Smooth muscle cell (in vitro differentiated cells): ENCODE measurements around the gene MADCAM1. TPM values are rescaled to one million over a fixed set of nuclear protein-coding genes. Genes with fewer than 3 reads are reported as not detected.

Source experiments
- DNase-seq: peaks from one replicate; lab custom pipeline; 2025; ENCODE audit not compliant: unreplicated experiment; lab: John Stamatoyannopoulos, UW
- H2AFZ ChIP-seq: fragments of 200-600 bp; sonication (generic); 2 replicates; pipeline ENCODE4 v1.6.0; 2016; ENCODE audit warnings: antibody characterized with exemption, low read depth, mild to moderate bottlenecking
- H3F3A ChIP-seq: fragments of 200-600 bp; sonication (generic); 2 replicates; pipeline ENCODE4 v1.6.0; 2017; ENCODE audit warnings: antibody characterized with exemption, low read depth
- H3K27ac ChIP-seq: fragments of 200-600 bp; sonication (generic); 2 replicates; pipeline ENCODE4 v1.5.1; 2016; ENCODE audit warnings: low read depth, mild to moderate bottlenecking
- H3K27me3 ChIP-seq: fragments of 200-600 bp; sonication (generic); 2 replicates; pipeline ENCODE4 v1.6.1; 2016; ENCODE audit warnings: low read depth, mild to moderate bottlenecking
- H3K36me3 ChIP-seq: fragments of 200-600 bp; sonication (generic); 2 replicates; pipeline ENCODE4 v1.5.1; 2016; ENCODE audit warnings: low read depth
- H3K4me1 ChIP-seq: fragments of 200-600 bp; sonication (generic); 2 replicates; pipeline ENCODE4 v1.5.1; 2016; ENCODE audit warnings: low read depth
- H3K4me2 ChIP-seq: fragments of 200-600 bp; sonication (generic); 2 replicates; pipeline ENCODE4 v1.6.0; 2016; ENCODE audit warnings: mild to moderate bottlenecking
- H3K4me3 ChIP-seq: fragments of 200-600 bp; sonication (generic); 2 replicates; pipeline ENCODE4 v1.5.1; 2016; ENCODE audit warnings: mild to moderate bottlenecking
- H3K79me2 ChIP-seq: fragments of 200-600 bp; sonication (generic); 2 replicates; pipeline ENCODE4 v1.6.0; 2016; ENCODE audit warnings: low read depth, mild to moderate bottlenecking
- H3K9ac ChIP-seq: fragments of 200-600 bp; sonication (generic); 2 replicates; pipeline ENCODE4 v1.6.0; 2016; ENCODE audit warnings: low read depth
- H3K9me3 ChIP-seq: fragments of 200-600 bp; sonication (generic); replicated peaks from 2 replicates; pipeline ENCODE4 v1.5.1; 2016; ENCODE audit warnings: low read depth
- H4K20me1 ChIP-seq: fragments of 200-600 bp; sonication (generic); 2 replicates; pipeline ENCODE4 v1.6.0; 2016; ENCODE audit warnings: low read depth
- CTCF ChIP-seq: fragments of 200-600 bp; sonication (generic); IDR thresholded peaks from 2 replicates; pipeline ENCODE4 v1.5.1; 2017; ENCODE audit warnings: borderline replicate concordance, mild to moderate bottlenecking, antibody characterized with exemption; ENCODE audit not compliant: insufficient read depth, poor library complexity, severe bottlenecking
- WGBS: methylation state at CpG from one replicate; pipeline ENCODE4 v1.1.7; 2016; ENCODE audit warnings: low lambda C conversion rate; 5-methylcytosine and 5-hydroxymethylcytosine counted together
- polyA plus RNA-seq: library from polyadenylated mRNA; unstranded; fragments of >200 nt; fragmentation: Nextera tagmentation; extraction: Ambion mirVana; gene quantifications from 2 replicates; pipeline ENCODE4 v1.2.1, GENCODE V29; 2016
- total RNA-seq: library from RNA; depleted of rRNA; stranded (reverse); fragments of >200 nt; gene quantifications from 2 replicates; pipeline ENCODE4 v1.2.3, GENCODE V29; 2014

MADCAM1 gene
- total and polyA plus RNA-seq, 2 experiments from 2014 or later, result not detected

- Histone ChIP-seq H3K9me3 (no peaks in the 10 kb centered on the region), H3K4me3 (peak within 1 kb of the TSS; percentile 90), H3K9ac (peak within 1 kb of the TSS; percentile 91), H3K4me1 (peaks cover 11% of the 10 kb centered on the region), H3K27ac (peak within 1 kb of the TSS; percentile 90), H4K20me1 (peaks cover 42% of the 10 kb centered on the region), H3K79me2 (peaks cover 45% of the 10 kb centered on the region), H2AFZ (peak within 1 kb of the TSS; percentile 95), H3K4me2 (peak within 1 kb of the TSS; percentile 100), H3F3A (peaks cover 6% of the 10 kb centered on the region), H3K36me3 (no peaks in the 10 kb centered on the region), H3K27me3 (no peaks in the 10 kb centered on the region)
- no peak for DNase-seq
- WGBS, result under 1% methylated on average over 55 of the region's 84 CpGs
- no peak for TF ChIP-seq CTCF
Observed at GRCh38 chr19:531753-532560, 35.7 kb downstream of the MADCAM1 start, which contains the start of gene CDC34. Gene CDC34 (plus strand): TSS chr19:531760. CDS start chr19:531932, 172 bp downstream.

- peaks cover 6% of the 10 kb centered on the region for H3F3A ChIP-seq
- peaks cover 11% of the 10 kb centered on the region for H3K4me1 ChIP-seq
- H3K9me3 ChIP-seq, result no peaks in the 10 kb centered on the region
- no peaks in the 10 kb centered on the region for H3K27me3 ChIP-seq
- peaks cover 47% of the 10 kb centered on the region for H4K20me1 ChIP-seq
- no peak overlapping the region for H2AFZ ChIP-seq
- TF ChIP-seq CTCF, result peak; percentile 46
- under 1% methylated on average over 36 of the region's 47 CpGs for WGBS
- peak overlapping the region; percentile 88 for H3K4me3 ChIP-seq
- H3K9ac ChIP-seq, result peak overlapping the region; percentile 83
- no peaks in the 10 kb centered on the region for H3K36me3 ChIP-seq
- peaks cover 45% of the 10 kb centered on the region for H3K79me2 ChIP-seq
- H3K27ac ChIP-seq, result peak overlapping the region; percentile 90
- DNase-seq, result peak; percentile 56
- peak overlapping the region; percentile 100 for H3K4me2 ChIP-seq
Observed at GRCh38 chr19:532561-533363, 36.5 kb downstream of the MADCAM1 start.

GRCh38 chr19:533364-534058 is 37.2 kb downstream of the MADCAM1 start:
- DNase-seq, result no peak
- no peaks in the 10 kb centered on the region for H3K27me3 ChIP-seq
- H3K36me3 ChIP-seq, result no peaks in the 10 kb centered on the region
- no peaks in the 10 kb centered on the region for H3K9me3 ChIP-seq
- peaks cover 6% of the 10 kb centered on the region for H3F3A ChIP-seq
- peak overlapping the region; percentile 88 for H3K4me3 ChIP-seq
- H2AFZ ChIP-seq, result no peak overlapping the region
- H3K27ac ChIP-seq, result peak overlapping the region; percentile 90
- peaks cover 45% of the 10 kb centered on the region for H3K79me2 ChIP-seq
- peak overlapping the region; percentile 83 for H3K9ac ChIP-seq
- peaks cover 11% of the 10 kb centered on the region for H3K4me1 ChIP-seq
- peaks cover 54% of the 10 kb centered on the region for H4K20me1 ChIP-seq
- 48% methylated on average over 24 of the region's 25 CpGs for WGBS
- no peak for TF ChIP-seq CTCF
- H3K4me2 ChIP-seq, result peak overlapping the region; percentile 100
